HG03097 (cell line): ENCODE results near the gene STAT5B.
A peak's percentile ranks its signal among the peaks of the same experiment; 100 is the strongest.
"Not testable (repeated sequence)": the region's sequence is repeated elsewhere in the genome, so short reads cannot be mapped to it uniquely, and the experiment has no call there.

Experiments used
- ATAC-seq: cut with Tn5 transposase; IDR thresholded peaks from one replicate; pipeline ENCODE4 v1.9.1; 2021; ENCODE audit not compliant: unreplicated experiment, low FRiP score

The STAT5B gene

GRCh38 chr17:42201458-42201772 is 74.8 kb downstream of the STAT5B start:
- no peak for ATAC-seq

- no peak for ATAC-seq
These were observed 75.3 kb downstream of the STAT5B start for GRCh38 chr17:42200706-42201457.

GRCh38 chr17:42199416-42200011 is 76.7 kb downstream of the STAT5B start:
- no peak for ATAC-seq

GRCh38 chr17:42198897-42199296 is 77.3 kb downstream of the STAT5B start:
- no peak for ATAC-seq

GRCh38 chr17:42197564-42198156 is 78.5 kb downstream of the STAT5B start:
- no peak for ATAC-seq

- peak; percentile 76 for ATAC-seq
These were observed 82.0 kb downstream of the STAT5B start, which contains the start of gene GHDC for GRCh38 chr17:42193969-42194899. Gene GHDC, minus strand, starts transcription at chr17:42194494. Its CDS starts 913 bp downstream, at chr17:42193581.

GRCh38 chr17:42193216-42193968 is 82.8 kb downstream of the STAT5B start:
- ATAC-seq, result no peak

- ATAC-seq, result no peak
These were observed 83.7 kb downstream of the STAT5B start for GRCh38 chr17:42192189-42193126.

GRCh38 chr17:42191275-42191608 is 84.9 kb downstream of the STAT5B start:
- no peak for ATAC-seq

- no peak for ATAC-seq
These were observed 85.5 kb downstream of the STAT5B start for GRCh38 chr17:42190491-42191274.

- ATAC-seq, result no peak
These were observed 86.6 kb downstream of the STAT5B start for GRCh38 chr17:42189651-42189965.

GRCh38 chr17:42188749-42189650 is 87.2 kb downstream of the STAT5B start:
- ATAC-seq, result no peak

GRCh38 chr17:42187833-42188232 is 88.4 kb downstream of the STAT5B start:
- no peak for ATAC-seq

- ATAC-seq, result not testable (repeated sequence)
These were observed 90.0 kb downstream of the STAT5B start for GRCh38 chr17:42186191-42186590.

GRCh38 chr17:42185621-42185930 is 90.6 kb downstream of the STAT5B start:
- ATAC-seq, result no peak

GRCh38 chr17:42184713-42185620 is 91.2 kb downstream of the STAT5B start, which contains the start of gene HCRT:
Gene HCRT, minus strand, starts transcription at chr17:42185452. Its CDS starts 87 bp downstream, at chr17:42185365.
- ATAC-seq, result no peak
